HL-60 (cell line): ENCODE measurements around the gene CXXC5.

Experiments used
- POLR2AphosphoS5 ChIP-seq: IDR thresholded peaks from 2 replicates; pipeline ENCODE4 v1.6.1; 2012; ENCODE audit warnings: low read depth
- TF ChIP-seq, protein P1 (sequence below): IDR thresholded peaks from one replicate; pipeline ENCODE4 v1.5.1; 2011; ENCODE audit warnings: low read length, control low read depth, inconsistent platforms; ENCODE audit not compliant: insufficient read depth
- TF ChIP-seq, protein P2 (sequence below): IDR thresholded peaks from 2 replicates; pipeline ENCODE4 v1.6.1; 2012; ENCODE audit warnings: low read depth; ENCODE audit not compliant: insufficient replicate concordance

DNA sequence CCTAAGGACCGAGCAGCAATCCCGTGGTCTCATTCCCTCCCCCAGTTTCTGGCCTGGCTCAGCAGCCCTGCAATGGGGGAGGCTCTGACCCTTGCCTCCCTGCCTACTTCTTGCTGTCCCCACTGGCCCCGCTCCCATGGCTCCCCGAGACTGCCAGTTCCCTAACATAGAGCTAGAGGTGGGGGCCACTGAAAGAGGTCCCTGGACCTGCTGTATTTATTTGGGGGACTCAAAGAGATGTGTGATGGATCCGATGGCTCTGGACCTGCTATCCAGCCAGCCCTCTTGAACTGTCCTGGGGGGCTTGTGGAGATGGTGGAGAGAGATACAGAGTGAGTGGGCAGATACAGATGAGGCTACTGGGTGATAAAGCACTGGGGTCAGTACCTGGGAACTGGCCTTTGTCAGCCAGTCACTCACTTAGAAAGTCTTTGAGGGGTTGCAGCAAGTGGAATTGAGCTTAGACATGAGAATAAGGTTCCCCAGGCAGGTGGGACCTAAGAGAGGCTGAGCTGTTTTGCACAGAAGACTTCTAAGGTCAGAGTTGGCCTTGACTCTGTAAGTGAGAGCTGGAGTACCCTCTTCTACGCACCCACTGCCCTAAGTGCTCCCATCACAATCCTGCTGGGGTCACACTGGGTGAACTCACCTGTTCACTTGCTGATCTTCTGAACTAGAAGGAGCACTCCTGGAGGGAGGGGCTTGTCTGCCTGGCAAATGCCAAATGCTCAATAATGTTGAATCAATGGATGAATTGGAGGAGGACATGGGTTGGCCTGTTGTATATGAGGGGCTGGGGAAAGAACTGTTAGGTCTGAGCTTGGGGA, 42.9 kb downstream of the CXXC5 start:
- TF ChIP-seq, protein P1, sequence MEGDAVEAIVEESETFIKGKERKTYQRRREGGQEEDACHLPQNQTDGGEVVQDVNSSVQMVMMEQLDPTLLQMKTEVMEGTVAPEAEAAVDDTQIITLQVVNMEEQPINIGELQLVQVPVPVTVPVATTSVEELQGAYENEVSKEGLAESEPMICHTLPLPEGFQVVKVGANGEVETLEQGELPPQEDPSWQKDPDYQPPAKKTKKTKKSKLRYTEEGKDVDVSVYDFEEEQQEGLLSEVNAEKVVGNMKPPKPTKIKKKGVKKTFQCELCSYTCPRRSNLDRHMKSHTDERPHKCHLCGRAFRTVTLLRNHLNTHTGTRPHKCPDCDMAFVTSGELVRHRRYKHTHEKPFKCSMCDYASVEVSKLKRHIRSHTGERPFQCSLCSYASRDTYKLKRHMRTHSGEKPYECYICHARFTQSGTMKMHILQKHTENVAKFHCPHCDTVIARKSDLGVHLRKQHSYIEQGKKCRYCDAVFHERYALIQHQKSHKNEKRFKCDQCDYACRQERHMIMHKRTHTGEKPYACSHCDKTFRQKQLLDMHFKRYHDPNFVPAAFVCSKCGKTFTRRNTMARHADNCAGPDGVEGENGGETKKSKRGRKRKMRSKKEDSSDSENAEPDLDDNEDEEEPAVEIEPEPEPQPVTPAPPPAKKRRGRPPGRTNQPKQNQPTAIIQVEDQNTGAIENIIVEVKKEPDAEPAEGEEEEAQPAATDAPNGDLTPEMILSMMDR = no peak
- no peak for TF ChIP-seq POLR2AphosphoS5
- TF ChIP-seq, protein P2, sequence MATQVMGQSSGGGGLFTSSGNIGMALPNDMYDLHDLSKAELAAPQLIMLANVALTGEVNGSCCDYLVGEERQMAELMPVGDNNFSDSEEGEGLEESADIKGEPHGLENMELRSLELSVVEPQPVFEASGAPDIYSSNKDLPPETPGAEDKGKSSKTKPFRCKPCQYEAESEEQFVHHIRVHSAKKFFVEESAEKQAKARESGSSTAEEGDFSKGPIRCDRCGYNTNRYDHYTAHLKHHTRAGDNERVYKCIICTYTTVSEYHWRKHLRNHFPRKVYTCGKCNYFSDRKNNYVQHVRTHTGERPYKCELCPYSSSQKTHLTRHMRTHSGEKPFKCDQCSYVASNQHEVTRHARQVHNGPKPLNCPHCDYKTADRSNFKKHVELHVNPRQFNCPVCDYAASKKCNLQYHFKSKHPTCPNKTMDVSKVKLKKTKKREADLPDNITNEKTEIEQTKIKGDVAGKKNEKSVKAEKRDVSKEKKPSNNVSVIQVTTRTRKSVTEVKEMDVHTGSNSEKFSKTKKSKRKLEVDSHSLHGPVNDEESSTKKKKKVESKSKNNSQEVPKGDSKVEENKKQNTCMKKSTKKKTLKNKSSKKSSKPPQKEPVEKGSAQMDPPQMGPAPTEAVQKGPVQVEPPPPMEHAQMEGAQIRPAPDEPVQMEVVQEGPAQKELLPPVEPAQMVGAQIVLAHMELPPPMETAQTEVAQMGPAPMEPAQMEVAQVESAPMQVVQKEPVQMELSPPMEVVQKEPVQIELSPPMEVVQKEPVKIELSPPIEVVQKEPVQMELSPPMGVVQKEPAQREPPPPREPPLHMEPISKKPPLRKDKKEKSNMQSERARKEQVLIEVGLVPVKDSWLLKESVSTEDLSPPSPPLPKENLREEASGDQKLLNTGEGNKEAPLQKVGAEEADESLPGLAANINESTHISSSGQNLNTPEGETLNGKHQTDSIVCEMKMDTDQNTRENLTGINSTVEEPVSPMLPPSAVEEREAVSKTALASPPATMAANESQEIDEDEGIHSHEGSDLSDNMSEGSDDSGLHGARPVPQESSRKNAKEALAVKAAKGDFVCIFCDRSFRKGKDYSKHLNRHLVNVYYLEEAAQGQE = no peak
